HepG2 (cell line): ENCODE data around the gene NFATC2. TPM values are rescaled to one million over a fixed set of nuclear protein-coding genes. Genes with fewer than 3 reads are reported as not detected.

ENCODE experiments used
- ATAC-seq: fragments of 200-7000 bp; cut with Tn5 transposase; 3 replicates; pipeline ENCODE4 v1.9.1; 2020; ENCODE audit warnings: mild to moderate bottlenecking, moderate library complexity
- BruUV-seq: library from RNA; stranded (reverse); fragments of 400-500 nt; replicated peaks from 2 replicates; lab custom pipeline; 2021; lab: Mats Ljungman, UMichigan
- CTCF ChIA-PET: fragments of 300-600 bp; formaldehyde crosslinking; extraction: SDS; loops from one replicate; lab custom pipeline; 2021; ENCODE audit warnings: low total read pairs, inconsistent platforms, low intra/inter-chr PET ratio; lab: Yijun Ruan, JAX
- POLR2A ChIA-PET: fragments of 350-600 bp; sonication (Branson Sonifier 250); formaldehyde crosslinking; loops from one replicate; lab custom pipeline; 2020; ENCODE audit warnings: antibody characterized with exemption, inconsistent platforms; lab: Yijun Ruan, JAX
- DNase-seq: peaks from one replicate; pipeline ENCODE4 v3.0.0-alpha.2; 2015; ENCODE audit warnings: low spot score
- FAIRE-seq: peaks from 3 replicates; lab custom pipeline; 2011; peaks lifted over from hg19 to GRCh38; lab: Jason Lieb, UNC
- H2AFZ ChIP-seq: one replicate; pipeline ENCODE4 v1.6.1; 2011; ENCODE audit warnings: low read length, inconsistent platforms
- H3K27ac ChIP-seq: fragments of 300-600 bp; 3 replicates; pipeline ENCODE4 v1.8.0; 2011; ENCODE audit warnings: mixed run types, mild to moderate bottlenecking, mixed read lengths, low read length, inconsistent platforms; ENCODE audit not compliant: insufficient read depth; ENCODE audit errors: extremely low read length
- H3K27me3 ChIP-seq, 2 experiments: fragments of 200-600 bp in 1 of 2; 2 replicates in 1 of 2; 3 replicates in 1 of 2; pipeline versions ENCODE4 v1.6.0 to v1.8.0; 2011; ENCODE audit warnings: low read length in 2 of 2, mild to moderate bottlenecking in 2 of 2, moderate library complexity in 2 of 2, inconsistent platforms in 1 of 2; ENCODE audit not compliant: insufficient read depth in 2 of 2, control insufficient read depth in 1 of 2
- H3K36me3 ChIP-seq, 2 experiments: fragments of 200-600 bp in 1 of 2; replicated peaks in 1 of 2; 2 replicates in 1 of 2; 3 replicates in 1 of 2; pipeline versions ENCODE4 v1.5.1 to v1.8.0; 2011; ENCODE audit warnings: low read length in 2 of 2, inconsistent platforms in 1 of 2; ENCODE audit not compliant: insufficient read depth in 2 of 2, control insufficient read depth in 1 of 2
- H3K4me1 ChIP-seq: 2 replicates; pipeline ENCODE4 v1.5.1; 2012; ENCODE audit warnings: low read length, inconsistent platforms; ENCODE audit not compliant: insufficient read depth
- H3K4me2 ChIP-seq: 2 replicates; pipeline ENCODE4 v1.6.0; 2011; ENCODE audit warnings: low read depth, low read length, inconsistent platforms
- H3K4me3 ChIP-seq, 3 experiments: fragments of 200-600 bp in 1 of 3; sonication (generic), shearing (Covaris generic) in 1 of 3; replicated peaks in 1 of 3; 2 replicates each; pipeline ENCODE4 v1.5.1; 2011 to 2016; ENCODE audit warnings: low read length in 3 of 3, inconsistent platforms in 2 of 3, low read depth in 2 of 3, mild to moderate bottlenecking in 2 of 3, control low read depth in 1 of 3, mixed read lengths in 1 of 3; ENCODE audit not compliant: insufficient read depth in 1 of 3
- H3K79me2 ChIP-seq: one replicate; pipeline ENCODE4 v1.6.1; 2011; ENCODE audit warnings: low read length, inconsistent platforms; ENCODE audit not compliant: insufficient read depth
- H3K9ac ChIP-seq: 2 replicates; pipeline ENCODE4 v1.6.0; 2011; ENCODE audit warnings: mild to moderate bottlenecking, low read depth, low read length, inconsistent platforms; ENCODE audit not compliant: insufficient read depth
- H3K9me3 ChIP-seq: 2 replicates; pipeline ENCODE4 v1.5.1; 2012; ENCODE audit warnings: mild to moderate bottlenecking, low read length
- H4K20me1 ChIP-seq: 2 replicates; pipeline ENCODE4 v1.6.0; 2011; ENCODE audit warnings: inconsistent platforms, mild to moderate bottlenecking, low read length, moderate library complexity; ENCODE audit not compliant: insufficient read depth
- KDM5B ChIP-seq: sonication (generic); formaldehyde crosslinking; IDR thresholded peaks from 2 replicates; pipeline ENCODE4 v1.4.0; 2020; ENCODE audit warnings: missing genetic modification reagents, mild to moderate bottlenecking, borderline replicate concordance
- SOX13 ChIP-seq, 3 experiments: fragments of 450-650 bp in 1 of 3; sonication (generic) in 1 of 3; formaldehyde crosslinking in 1 of 3; IDR thresholded peaks in 2 of 3; conservative IDR thresholded peaks in 1 of 3; 2 replicates each; pipeline versions ENCODE4 v1.5.0 to v1.6.1; 2016 to 2020; ENCODE audit warnings: antibody characterized with exemption in 1 of 3, mild to moderate bottlenecking in 1 of 3, missing compliant biosample characterization in 1 of 3, missing genetic modification reagents in 1 of 3, moderate library complexity in 1 of 3
- SYNCRIP ChIP-seq: fragments of 200-400 bp; formaldehyde crosslinking; IDR thresholded peaks from 2 replicates; pipeline ENCODE4 v1.6.1; 2018; ENCODE audit warnings: mild to moderate bottlenecking, low read depth, low read length; ENCODE audit not compliant: insufficient read depth
- ZMYM3 ChIP-seq: sonication (generic); formaldehyde crosslinking; IDR thresholded peaks from 2 replicates; pipeline ENCODE4 v1.5.1; 2020; ENCODE audit warnings: mild to moderate bottlenecking, missing genetic modification reagents
- ZNF552 ChIP-seq: sonication (generic); formaldehyde crosslinking; IDR thresholded peaks from 2 replicates; pipeline ENCODE4 v1.9.0; 2022; ENCODE audit warnings: missing genetic modification reagents, mild to moderate bottlenecking, borderline replicate concordance
- WGBS: methylation state at CpG from one replicate; pipeline ENCODE4 v1.1.6; 2017; ENCODE audit warnings: low lambda C conversion rate; 5-methylcytosine and 5-hydroxymethylcytosine counted together
- in situ Hi-C: cut with HindIII; loops from 2 replicates; pipeline ENCODE4 v1.10.0; 2017; ENCODE audit warnings: low pct_unique_long_range_greater_than_20kb; ENCODE audit not compliant: extremely low pct_ligation_motif_present
- intact Hi-C: fragments of 100-400 bp; cut with micrococcal nuclease; formaldehyde crosslinking; loops from one replicate; pipeline ENCODE4 v1.10.0; 2022; ENCODE audit not compliant: unreplicated experiment
- polyA plus RNA-seq, 8 experiments: library from polyadenylated mRNA; depleted of rRNA in 3 of 8; stranded (reverse) in 7 of 8; unstranded in 1 of 8; fragments of >200 nt; fragmentation: Illumina TruSeq in 4 of 8; extraction: Trizol in 4 of 8; gene quantifications; 2 replicates each; pipeline versions ENCODE4 v1.2.1 to v1.2.3, GENCODE V29; 2011 to 2016; ENCODE audit warnings: low read depth in 4 of 8, missing spikeins in 1 of 8, mixed read lengths in 1 of 8; ENCODE audit not compliant: insufficient read depth in 1 of 8
- total RNA-seq, 5 experiments: library from RNA; depleted of rRNA; stranded (reverse); fragments of >200 nt; fragmentation: Illumina TruSeq; extraction: Trizol; gene quantifications; 2 replicates each; pipeline ENCODE4 v1.2.3, GENCODE V29; 2016; ENCODE audit warnings: low read depth in 1 of 5

The NFATC2 gene
- total and polyA plus RNA-seq, 2 of the 13 experiments (the other 11 are each of a cell fraction or from before 2014, with no cell fraction given), result 1.9 to 3.3 TPM

DNA sequence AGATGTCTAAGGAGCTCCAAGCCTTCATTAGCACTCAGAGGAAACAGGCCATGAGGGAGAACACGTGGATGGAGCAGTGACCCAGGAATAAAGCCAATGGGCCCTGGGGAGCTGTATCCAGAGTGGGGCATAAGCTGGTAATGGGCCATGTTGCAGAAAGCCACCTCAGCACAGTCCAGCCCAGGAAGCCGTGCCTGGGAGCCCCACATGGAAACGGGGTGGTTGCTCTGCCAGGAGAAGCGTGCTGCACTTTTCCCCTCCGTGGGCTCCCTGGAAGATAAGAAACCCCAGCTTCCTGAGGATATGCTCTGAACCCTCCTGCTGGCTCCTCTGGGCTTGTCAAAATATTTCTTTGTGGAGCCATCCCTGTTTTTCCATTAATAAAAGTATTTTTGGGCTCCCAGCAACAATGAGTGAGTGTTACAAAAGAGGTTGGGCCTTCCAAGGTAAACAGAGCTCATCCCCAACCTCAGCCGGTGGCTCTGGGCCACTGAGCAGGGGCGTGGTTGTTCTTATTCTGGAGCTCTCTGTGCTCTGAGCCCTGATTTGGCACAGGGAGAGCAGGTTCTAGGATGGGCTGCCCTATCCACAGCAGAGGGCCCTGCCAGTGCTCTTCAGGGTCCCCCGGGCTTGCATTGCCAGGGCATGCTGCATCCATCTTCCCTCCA, 31.2 kb upstream of the NFATC2 start:
- intact Hi-C loops (no loop called here), in situ Hi-C loops (no loop called here)
- Histone ChIP-seq H2AFZ (no peak overlapping the region), H3K9me3 (no peaks in the 10 kb centered on the region), H4K20me1 (no peaks in the 10 kb centered on the region), H3K4me2 (peak overlapping the region; percentile 12; the same call in 1 of the 2 replicates), H3K4me1 (peaks cover 8% of the 10 kb centered on the region), H3K27ac (no peak overlapping the region), H3K9ac (no peak overlapping the region), H3K79me2 (no peaks in the 10 kb centered on the region), H3K36me3 (no peaks in the 10 kb centered on the region), H3K4me3 (peak overlapping the region in 1 of 3 experiments; percentile 1; a peak in 1 of 6 replicates), H3K27me3 (peaks cover 3 to 47% of the 10 kb centered on the region in 2 experiments)
- ChIA-PET CTCF (no interaction called here), POLR2A (no interaction called here)
- DNase-seq (no peak), FAIRE-seq (no peak), ATAC-seq (peak; percentile 25)
- TF ChIP-seq SYNCRIP (no peak), KDM5B (CRISPR knock-in tag) (no peak), ZNF552 (CRISPR knock-in tag) (0 out of 2 replicates have a peak, but pooled peaks have one; percentile 20)
- WGBS, result 18% methylated on average over 8 of the region's 8 CpGs
- BruUV-seq, result no TSS peak

DNA sequence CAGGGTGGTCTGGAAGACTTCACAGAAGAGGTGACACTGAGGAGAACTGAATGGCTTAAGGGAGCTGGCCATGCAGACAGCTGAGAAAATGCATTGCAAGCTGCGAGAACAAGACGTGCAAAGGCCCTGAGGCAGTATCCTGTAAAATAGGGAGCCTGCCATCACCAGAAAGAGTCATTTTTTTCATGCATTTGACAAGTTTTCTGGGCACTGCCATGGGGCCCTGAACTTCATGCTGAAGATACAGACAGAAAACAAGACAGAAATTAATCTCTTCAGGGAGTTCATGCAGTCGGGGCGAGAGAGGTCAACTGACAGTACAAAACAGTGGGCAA, 28.9 kb upstream of the NFATC2 start:
- H3K36me3 ChIP-seq, result no peaks in the 10 kb centered on the region
- peaks cover 8% of the 10 kb centered on the region for H3K4me1 ChIP-seq
- in situ Hi-C loops (no loop called here), intact Hi-C loops (no loop called here)
- no peaks in the 10 kb centered on the region for H3K9me3 ChIP-seq
- H3K27ac ChIP-seq, result no peak overlapping the region
- H3K9ac ChIP-seq, result no peak overlapping the region
- 93% methylated on average over 4 of the region's 4 CpGs for WGBS
- no peak for ATAC-seq
- H3K27me3 ChIP-seq, result peaks cover 3 to 33% of the 10 kb centered on the region in 2 experiments; a peak in 4 of 5 replicates
- H4K20me1 ChIP-seq, result no peaks in the 10 kb centered on the region
- no peaks in the 10 kb centered on the region for H3K79me2 ChIP-seq
- FAIRE-seq, result no peak
- POLR2A ChIA-PET, result no interaction called here
- no TSS peak for BruUV-seq
- no peak overlapping the region for H2AFZ ChIP-seq
- TF ChIP-seq ZMYM3 (CRISPR knock-in tag), result 0 out of 2 replicates have a peak, but pooled peaks have one; percentile 24
- TF ChIP-seq SOX13 (IDR thresholded peaks at IDR 0.05), result no peak
- TF ChIP-seq SOX13 (CRISPR knock-in tag; conservative IDR thresholded peaks at IDR 0.05 in 1 of 2, IDR thresholded peaks at IDR 0.05 in 1 of 2), result no peak
- no peak overlapping the region for H3K4me3 ChIP-seq
- no peak for DNase-seq
- CTCF ChIA-PET, result no interaction called here
- H3K4me2 ChIP-seq, result no peak overlapping the region
